ENCODE data around the gene CLCN5.

DNA sequence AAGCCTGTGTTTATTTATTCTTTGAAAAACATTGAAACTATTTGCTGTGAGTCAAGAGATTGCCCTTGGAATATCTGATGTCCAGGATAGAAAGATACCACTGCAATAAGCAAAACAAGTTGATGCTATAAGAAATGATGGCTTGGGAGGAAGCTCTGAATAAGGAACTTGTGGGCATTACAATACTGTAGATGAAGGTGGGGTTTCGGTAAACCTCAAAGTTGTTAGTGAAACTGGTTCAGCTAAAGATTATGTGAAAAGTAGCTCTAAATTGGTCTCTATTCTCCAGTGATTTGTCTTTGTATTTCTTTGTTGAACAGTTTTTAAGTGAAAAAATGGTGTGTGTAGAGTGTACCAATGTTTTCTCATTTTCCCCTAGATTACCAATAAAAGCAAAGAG is 149.7 kb downstream of the CLCN5 start:
- TF ChIP-seq EP300 (IDR thresholded peaks at IDR 0.05) (no peak), POLR2A (IDR thresholded peaks at IDR 0.05) (no peak)
